Measurements from ENCODE around the gene GRM1. TPM values are rescaled to one million over a fixed set of nuclear protein-coding genes. Genes with fewer than 3 reads are reported as not detected.

Gene GRM1
- total RNA-seq, 1 donor from 2014 or later: not detected

DNA sequence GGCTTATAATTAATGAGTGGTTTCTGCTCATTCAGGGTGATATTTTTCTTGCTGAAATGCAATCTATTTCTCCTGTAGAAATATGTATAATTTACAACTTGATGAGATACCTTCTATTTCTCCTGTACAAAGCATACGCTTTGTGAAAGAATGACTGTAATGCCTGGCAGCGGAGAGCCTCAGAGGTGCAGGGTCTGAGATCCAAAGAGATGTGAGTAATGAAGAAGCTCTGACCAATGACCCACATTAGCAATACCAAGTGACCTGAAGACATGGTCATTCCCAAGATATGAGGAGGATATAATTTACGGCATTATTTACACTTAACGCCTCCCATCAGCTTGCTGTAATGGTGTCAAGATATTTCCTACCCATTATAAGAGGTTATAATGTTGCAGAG is 416.4 kb downstream of the GRM1 start:
- Histone ChIP-seq H3K27me3 (no peaks in the 10 kb centered on the region), H3K9me3 (no peaks in the 10 kb centered on the region), H3K4me1 (no peaks in the 10 kb centered on the region), H3K4me3 (no peak overlapping the region), H3K36me3 (no peaks in the 10 kb centered on the region), H3K27ac (no peak overlapping the region)
- no peak for DNase-seq (ENCODE audit: extremely low spot score in 2 of 2)
- intact Hi-C loops (cut with DNase I): no loop called here
- TF ChIP-seq POLR2AphosphoS5 (IDR thresholded peaks at IDR 0.05; ENCODE audit: insufficient read depth in 1 of 2, low read depth in 1 of 2): no peak

DNA sequence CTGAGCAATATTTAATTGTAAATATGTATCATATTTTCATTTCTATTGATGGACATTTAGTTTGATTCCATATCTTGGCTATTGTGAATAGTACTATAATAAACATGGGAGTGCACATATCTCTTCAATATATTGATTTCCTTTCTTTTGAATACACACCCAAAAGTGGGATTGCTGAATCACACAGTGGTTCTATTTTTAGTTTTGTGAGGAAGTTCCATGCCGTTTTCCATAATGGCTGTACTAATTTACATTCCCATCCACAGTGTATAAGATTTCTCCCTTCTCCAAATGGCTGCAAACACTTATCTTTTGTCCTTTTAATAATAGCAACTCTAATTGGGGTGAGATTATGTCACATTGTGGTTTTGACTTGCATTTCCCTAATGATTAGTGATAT is 428.0 kb downstream of the GRM1 start:
- H3K4me3 ChIP-seq: no peak overlapping the region
- no peak for DNase-seq (ENCODE audit: extremely low spot score in 2 of 2)
- no peaks in the 10 kb centered on the region for H3K4me1 ChIP-seq
- H3K27ac ChIP-seq: no peak overlapping the region
- no peaks in the 10 kb centered on the region for H3K9me3 ChIP-seq
- intact Hi-C loops (cut with DNase I): no loop called here
- no peaks in the 10 kb centered on the region for H3K36me3 ChIP-seq
- no peaks in the 10 kb centered on the region for H3K27me3 ChIP-seq
- TF ChIP-seq POLR2AphosphoS5 (IDR thresholded peaks at IDR 0.05; ENCODE audit: insufficient read depth in 1 of 2, low read depth in 1 of 2) (no peak), POLR2A (IDR thresholded peaks at IDR 0.05) (no peak)
- TF ChIP-seq, protein P1, sequence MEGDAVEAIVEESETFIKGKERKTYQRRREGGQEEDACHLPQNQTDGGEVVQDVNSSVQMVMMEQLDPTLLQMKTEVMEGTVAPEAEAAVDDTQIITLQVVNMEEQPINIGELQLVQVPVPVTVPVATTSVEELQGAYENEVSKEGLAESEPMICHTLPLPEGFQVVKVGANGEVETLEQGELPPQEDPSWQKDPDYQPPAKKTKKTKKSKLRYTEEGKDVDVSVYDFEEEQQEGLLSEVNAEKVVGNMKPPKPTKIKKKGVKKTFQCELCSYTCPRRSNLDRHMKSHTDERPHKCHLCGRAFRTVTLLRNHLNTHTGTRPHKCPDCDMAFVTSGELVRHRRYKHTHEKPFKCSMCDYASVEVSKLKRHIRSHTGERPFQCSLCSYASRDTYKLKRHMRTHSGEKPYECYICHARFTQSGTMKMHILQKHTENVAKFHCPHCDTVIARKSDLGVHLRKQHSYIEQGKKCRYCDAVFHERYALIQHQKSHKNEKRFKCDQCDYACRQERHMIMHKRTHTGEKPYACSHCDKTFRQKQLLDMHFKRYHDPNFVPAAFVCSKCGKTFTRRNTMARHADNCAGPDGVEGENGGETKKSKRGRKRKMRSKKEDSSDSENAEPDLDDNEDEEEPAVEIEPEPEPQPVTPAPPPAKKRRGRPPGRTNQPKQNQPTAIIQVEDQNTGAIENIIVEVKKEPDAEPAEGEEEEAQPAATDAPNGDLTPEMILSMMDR (IDR thresholded peaks at IDR 0.05): no peak

DNA sequence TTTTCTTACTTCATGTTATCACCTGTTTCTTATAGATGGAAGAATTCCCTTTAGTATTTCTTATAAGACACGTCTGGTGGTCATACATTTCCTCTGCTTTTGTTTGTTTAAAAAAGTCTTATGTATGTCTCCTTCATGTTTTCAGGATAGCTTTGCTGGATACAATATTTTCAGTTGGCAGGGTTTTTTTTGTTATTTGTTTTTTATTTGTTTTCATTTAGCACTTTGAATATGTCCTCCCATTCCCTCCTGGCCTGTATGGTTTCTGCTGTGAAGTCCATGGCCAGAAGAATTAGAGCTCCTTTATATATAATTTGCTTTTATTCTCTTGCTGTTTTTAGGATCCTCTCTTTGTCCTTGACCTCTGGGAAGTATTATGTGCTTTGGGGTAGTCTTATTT is 432.1 kb downstream of the GRM1 start:
- Histone ChIP-seq H3K9me3 (no peaks in the 10 kb centered on the region), H3K27ac (no peak overlapping the region), H3K27me3 (no peaks in the 10 kb centered on the region), H3K4me3 (no peak overlapping the region), H3K36me3 (no peaks in the 10 kb centered on the region), H3K4me1 (no peaks in the 10 kb centered on the region)
- no peak for TF ChIP-seq POLR2A (IDR thresholded peaks at IDR 0.05)
- no peak for TF ChIP-seq POLR2AphosphoS5 (IDR thresholded peaks at IDR 0.05; ENCODE audit: insufficient read depth in 1 of 2, low read depth in 1 of 2)
- TF ChIP-seq, protein P1 (IDR thresholded peaks at IDR 0.05): no peak
- DNase-seq (ENCODE audit: extremely low spot score in 2 of 2): no peak
- intact Hi-C loops (cut with DNase I): no loop called here

DNA sequence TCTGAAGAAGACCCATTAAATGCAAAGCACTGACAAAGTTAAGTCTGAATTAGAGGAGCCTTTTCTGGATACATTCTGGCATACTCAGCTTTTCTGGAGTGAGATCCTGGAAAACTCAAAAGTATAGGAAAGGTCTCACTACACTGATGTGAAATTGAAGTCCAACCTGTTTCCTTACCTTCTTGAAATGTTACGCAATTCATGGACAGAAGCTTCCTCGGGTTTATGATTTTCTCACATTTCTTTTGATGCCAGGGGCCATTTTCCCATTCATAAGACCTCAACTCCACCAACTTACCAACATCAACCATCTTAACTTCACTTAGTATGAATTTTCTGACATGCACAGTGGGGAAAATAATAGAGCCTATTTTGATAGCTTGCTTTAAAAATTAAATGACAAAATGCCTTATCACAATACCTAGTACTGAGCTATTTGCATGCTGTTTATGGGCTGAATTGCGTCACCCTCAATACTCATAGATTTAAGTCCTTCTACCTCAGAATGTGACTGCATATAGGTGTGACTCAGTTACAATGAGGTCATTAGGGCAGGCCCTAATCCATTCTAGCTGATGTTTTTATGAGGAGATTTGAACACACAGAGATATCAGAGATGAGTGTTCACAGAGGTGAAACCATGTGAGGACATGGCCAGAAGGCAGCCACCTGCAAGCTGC is 441.4 kb downstream of the GRM1 start:
- no peaks in the 10 kb centered on the region for H3K9me3 ChIP-seq
- no peaks in the 10 kb centered on the region for H3K36me3 ChIP-seq
- intact Hi-C loops (cut with DNase I): no loop called here
- H3K4me3 ChIP-seq: no peak overlapping the region
- no peaks in the 10 kb centered on the region for H3K4me1 ChIP-seq
- TF ChIP-seq, protein P1 (IDR thresholded peaks at IDR 0.05): no peak
- TF ChIP-seq POLR2A (IDR thresholded peaks at IDR 0.05): no peak
- DNase-seq (ENCODE audit: extremely low spot score in 2 of 2): no peak
- no peak overlapping the region for H3K27ac ChIP-seq
- H3K27me3 ChIP-seq: no peaks in the 10 kb centered on the region

DNA sequence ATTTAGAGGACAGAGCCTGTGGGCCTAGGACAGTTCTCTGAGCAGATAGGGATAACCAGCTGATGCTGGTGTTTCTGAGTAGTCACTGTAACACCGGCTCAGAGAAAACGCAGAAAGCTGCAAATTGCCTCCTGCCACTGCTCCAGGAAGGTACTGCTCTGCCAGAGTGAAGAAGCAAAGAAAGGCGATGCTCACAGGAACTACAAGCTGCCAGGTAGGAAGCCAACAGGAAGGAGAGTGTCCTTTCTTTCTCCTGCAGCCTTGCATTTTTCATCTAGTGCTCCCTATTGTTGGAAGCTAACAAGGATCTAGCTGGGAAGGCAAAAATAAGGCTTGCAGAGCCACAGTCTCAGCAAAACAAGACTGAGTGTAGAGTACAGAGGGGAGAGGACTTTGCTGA is 444.1 kb downstream of the GRM1 start:
- H3K27ac ChIP-seq: no peak overlapping the region
- DNase-seq (ENCODE audit: extremely low spot score in 2 of 2): no peak
- no peak overlapping the region for H3K4me3 ChIP-seq
- H3K4me1 ChIP-seq: no peaks in the 10 kb centered on the region
- no peak for TF ChIP-seq POLR2AphosphoS5 (IDR thresholded peaks at IDR 0.05; ENCODE audit: insufficient read depth in 1 of 2, low read depth in 1 of 2)
- TF ChIP-seq, protein P1 (IDR thresholded peaks at IDR 0.05): no peak
- no peak for TF ChIP-seq POLR2A (IDR thresholded peaks at IDR 0.05)
- intact Hi-C loops (cut with DNase I): no loop called here
- no peaks in the 10 kb centered on the region for H3K27me3 ChIP-seq
- no peaks in the 10 kb centered on the region for H3K9me3 ChIP-seq
- H3K36me3 ChIP-seq: no peaks in the 10 kb centered on the region
